ENCODE data around the gene BBLN.
A peak's percentile ranks its signal among the peaks of the same experiment; 100 is the strongest.

BBLN gene

DNA sequence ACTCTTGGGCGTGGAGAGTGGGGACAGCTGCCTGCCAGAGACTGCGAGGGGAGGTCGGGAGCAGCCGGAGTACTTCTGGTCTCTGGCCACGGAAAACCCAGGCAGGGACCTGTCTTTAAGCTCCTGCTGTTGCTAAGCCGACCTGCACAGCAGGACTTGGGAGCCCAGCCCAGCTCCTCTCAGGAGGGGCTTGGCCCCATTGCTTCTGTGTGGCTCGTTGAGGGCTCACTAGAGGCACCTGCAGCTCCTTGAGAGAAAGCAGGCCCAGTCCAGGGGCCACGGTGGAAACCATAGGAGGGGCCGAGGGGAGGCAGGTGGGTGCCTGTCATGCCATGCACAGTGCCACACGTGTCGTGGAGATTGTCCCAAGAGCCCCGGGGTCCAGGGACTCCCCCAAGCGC is 14.1 kb upstream of the BBLN start:
- no peak for DNase-seq

DNA sequence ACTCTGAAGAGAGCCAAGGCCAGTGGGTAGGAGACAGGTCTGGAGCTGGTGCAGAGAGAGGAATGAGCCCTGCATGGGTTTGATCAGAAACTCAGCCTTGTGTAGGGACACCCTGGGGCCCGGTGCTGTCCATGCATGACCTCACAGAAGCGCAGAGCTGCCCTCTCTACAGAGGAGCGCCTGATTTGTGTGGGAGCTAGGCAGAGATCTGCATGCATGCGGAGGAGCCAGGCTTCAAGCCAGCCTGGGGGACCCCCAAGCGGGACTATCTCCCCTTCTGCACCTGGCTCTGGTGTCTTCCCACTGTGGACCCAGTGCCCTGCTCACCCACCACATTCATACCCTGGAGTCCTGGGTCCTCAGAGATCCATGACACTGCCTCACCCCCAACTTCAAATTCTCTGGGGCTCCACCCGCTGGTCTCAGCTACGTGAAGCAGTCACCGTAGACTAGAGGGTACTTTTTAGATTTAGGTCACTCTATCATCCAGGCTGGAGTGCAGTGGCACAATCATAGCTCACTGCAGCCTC is 13.4 kb upstream of the BBLN start:
- DNase-seq = no peak

DNA sequence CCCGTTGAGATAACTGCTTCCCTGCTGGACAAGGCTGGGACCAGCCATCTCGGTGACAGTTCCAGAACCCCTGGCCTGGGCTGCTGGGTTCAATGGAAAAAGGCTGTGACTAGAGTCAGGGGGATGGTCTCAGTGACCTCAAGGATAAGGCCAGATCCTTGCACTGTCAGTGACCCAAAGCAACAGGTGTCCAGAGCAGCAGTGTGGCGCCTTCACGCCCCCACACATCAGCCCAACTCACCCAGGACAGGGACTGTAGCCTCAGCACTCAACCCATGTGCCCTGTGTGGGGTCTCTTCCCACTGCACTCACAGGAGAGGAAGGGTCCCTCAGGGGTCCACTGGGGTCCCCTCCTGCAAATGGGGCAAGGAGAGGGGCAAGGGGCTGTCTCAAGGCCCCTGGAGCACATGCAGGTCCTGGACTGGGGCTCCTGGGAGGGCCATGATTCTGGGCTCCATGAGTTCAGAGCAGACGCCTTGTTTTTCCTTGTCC is 11.5 kb upstream of the BBLN start:
- no peak for DNase-seq

DNA sequence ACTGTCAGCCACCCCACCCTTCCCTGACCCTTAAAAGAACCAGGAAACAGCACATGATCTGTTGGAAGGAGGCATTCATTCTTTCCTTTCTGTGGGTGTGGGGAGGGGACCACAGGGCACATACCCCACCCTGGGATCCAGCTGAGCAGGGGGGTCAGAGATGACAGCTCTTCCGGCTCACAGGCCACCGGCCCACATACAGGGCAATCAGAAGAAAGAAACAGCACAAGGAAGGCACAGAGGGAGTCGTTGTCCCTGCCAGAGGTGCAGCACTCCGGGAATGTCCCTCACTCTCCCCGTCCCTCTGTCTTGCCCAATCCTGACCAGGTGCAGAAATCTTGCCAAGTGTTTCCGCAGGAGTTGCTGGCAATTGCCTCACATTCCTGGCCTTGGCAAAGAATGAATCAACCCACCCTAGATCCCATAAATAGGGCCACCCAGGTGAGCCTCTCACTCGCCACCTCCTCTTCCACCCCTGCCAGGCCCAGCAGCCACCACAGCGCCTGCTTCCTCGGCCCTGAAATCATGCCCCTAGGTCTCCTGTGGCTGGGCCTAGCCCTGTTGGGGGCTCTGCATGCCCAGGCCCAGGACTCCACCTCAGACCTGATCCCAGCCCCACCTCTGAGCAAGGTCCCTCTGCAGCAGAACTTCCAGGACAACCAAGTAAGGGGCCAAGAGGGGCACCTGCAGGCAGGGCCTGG is 10.9 kb upstream of the BBLN start, which contains the start of gene LCN2:
Gene LCN2, plus strand, starts transcription at position 453 of the 701 bp plus-strand sequence. Its CDS starts 73 bp downstream, at position 526.
- DNase-seq = no peak

DNA sequence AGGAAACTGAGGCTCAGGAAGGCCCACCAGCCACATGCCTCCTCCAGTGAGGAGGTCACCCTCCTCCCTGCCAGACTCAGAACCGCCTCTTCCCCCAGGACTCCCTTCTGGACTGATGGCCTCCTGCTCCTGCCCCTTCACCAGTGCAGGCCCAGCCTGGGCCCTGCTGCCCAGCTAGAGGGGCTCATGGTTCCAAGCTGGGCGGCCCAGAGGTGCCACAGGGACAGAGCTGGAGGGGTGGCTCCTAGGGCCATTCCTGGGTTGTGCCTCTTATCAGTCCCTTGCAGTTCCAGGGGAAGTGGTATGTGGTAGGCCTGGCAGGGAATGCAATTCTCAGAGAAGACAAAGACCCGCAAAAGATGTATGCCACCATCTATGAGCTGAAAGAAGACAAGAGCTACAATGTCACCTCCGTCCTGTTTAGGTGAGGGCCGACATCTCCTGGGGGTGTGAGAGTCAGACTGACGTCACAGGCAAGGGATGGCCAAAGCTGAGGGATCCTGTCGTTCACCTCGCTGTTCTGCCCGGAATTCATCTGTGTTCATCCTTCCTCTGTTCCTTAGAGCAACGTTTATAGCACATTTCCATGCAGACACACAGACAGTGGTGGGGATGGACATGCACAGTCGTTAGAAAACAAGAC is 10.0 kb upstream of the BBLN start:
- no peak for DNase-seq

DNA sequence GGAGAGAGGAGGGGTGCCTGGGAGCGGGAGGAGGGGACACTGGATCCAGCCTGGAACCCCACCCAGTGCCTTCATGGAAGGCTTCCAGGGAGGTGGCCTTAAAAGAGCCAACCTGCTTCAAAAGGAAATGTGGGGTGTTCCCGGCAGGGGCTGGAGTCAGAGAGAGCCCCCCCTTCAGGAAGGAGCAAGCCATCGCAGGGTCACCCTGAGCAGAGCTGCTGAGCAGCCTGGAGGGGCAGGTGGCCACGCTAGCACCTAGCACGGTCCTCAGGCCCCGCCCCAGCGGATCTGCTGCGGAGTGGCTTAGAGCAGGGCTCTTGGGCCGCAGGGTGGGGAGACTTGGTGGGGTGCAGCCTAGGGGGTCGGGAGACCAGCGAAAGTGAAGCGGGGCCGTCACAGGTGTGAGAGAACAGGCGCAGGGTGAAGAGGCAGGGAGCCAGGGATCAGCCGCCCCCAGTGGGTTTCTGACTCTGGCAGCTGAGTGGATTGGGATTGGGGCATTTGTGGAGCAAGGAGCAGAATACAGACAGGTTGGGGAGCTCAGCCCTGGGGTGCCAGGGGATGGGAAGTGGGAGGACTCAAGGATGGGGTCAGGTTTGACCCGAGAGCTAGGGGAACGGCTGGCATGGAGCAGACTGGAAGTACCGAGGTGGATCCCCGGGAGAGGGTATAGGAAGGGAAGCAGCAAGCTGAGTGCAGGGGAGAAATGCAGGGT is 9.3 kb upstream of the BBLN start:
- no peak for DNase-seq

DNA sequence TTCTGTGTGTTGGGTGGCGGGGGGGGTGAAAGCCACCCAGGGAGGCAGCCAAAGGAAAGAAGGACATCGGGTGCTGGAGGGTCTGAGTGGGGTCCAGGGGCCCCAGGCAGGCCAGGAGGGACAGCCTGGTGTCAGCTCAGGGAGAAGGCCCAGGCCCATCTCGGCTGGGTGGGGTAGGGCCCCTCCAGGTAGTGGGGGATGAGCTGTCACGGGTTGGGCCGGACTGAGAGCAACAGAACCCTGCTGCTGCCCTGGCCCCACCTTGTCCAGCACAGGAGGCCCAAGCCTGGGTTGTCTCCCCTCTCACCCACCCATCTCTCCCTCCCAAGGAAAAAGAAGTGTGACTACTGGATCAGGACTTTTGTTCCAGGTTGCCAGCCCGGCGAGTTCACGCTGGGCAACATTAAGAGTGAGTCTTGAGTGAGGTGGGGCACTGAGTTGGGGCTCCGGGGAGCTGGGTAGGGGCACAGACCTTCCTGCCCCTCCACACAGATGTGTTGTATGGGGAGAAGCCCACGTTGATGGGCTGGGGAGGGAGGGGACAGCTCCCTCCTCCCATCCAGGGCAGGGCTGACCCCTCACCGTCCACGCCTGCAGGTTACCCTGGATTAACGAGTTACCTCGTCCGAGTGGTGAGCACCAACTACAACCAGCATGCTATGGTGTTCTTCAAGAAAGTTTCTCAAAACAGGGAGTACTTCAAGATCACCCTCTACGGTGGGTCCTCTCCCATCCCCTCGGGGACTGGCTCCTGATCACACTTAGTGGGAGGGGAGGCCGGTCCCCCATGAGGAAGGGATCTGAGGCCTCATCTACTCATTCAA is 8.5 kb upstream of the BBLN start:
- no peak for DNase-seq

DNA sequence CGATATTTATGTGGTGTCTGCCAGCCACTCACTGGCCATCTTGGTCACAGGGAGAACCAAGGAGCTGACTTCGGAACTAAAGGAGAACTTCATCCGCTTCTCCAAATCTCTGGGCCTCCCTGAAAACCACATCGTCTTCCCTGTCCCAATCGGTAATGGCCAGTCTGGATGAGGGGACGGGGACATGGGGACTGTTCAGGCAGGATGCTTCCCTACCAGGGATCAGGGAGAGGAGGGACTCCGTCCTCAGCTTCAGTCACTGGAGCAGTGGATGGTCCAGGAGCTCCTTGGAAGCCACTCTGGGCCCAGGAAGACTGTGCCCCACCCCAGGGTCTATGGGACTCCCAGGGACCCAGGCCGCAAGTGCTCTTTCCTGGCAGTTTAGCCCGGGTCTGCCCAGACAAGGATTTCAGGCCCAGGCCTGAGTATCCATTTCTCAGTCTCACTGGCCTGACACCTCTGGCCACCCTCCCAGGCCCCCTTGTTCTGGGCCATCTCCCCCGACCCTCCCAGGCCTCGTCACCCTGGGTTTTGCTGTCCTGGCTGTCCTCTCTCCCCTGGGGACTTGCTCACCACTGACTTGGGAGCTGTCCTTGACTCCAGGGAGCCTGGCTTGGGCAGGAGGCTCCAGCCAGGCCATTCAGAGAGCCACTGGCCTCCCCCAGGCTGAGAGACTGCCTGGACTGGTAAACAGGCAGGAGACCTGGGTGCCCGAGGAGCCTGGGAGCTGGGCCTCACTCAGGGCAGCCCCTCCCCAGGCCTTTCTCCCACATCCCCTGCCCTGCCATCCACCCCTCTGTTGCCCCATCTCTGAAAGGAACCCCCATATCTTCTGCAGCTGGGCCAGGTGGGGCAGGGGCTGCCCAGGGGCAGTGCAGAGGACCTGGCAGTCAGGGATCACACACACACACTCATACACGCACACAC is 7.7 kb upstream of the BBLN start:
- no peak for DNase-seq

DNA sequence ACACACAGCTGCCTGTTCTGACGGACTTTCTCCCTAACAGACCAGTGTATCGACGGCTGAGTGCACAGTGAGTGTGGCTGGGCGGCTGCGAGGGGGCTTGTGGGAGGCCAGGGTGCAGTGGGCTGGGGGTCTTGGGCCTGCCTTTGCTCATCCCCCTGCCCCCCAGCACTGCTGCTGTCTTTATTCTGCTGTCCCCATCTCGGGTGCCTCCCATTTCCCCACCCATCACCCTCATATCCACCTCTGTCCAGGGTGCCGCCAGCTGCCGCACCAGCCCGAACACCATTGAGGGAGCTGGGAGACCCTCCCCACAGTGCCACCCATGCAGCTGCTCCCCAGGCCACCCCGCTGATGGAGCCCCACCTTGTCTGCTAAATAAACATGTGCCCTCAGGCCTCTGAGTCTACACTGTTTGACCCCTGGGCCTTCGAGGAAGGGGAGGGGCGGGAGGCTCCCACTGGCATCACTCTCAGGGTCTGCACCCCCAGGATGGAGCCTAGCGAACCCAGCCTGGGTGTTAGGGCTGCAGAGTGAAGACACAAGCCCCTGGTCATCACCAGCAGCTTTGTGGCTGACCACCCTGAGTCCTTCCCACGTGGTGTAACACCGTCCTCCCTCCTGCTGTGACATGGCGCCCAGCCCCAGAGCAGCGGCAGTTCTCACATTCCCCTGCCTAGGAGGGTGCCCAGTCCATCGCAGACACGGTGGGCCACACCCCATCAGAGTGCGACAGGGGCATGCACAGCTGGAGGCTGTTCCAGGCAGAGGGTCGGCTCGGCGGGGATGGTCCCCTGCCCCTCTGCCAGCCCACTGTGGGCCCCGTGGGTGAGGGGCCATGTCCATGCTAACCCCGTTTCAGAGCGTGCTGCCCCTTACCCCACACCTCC is 6.8 kb upstream of the BBLN start:
- DNase-seq = no peak

DNA sequence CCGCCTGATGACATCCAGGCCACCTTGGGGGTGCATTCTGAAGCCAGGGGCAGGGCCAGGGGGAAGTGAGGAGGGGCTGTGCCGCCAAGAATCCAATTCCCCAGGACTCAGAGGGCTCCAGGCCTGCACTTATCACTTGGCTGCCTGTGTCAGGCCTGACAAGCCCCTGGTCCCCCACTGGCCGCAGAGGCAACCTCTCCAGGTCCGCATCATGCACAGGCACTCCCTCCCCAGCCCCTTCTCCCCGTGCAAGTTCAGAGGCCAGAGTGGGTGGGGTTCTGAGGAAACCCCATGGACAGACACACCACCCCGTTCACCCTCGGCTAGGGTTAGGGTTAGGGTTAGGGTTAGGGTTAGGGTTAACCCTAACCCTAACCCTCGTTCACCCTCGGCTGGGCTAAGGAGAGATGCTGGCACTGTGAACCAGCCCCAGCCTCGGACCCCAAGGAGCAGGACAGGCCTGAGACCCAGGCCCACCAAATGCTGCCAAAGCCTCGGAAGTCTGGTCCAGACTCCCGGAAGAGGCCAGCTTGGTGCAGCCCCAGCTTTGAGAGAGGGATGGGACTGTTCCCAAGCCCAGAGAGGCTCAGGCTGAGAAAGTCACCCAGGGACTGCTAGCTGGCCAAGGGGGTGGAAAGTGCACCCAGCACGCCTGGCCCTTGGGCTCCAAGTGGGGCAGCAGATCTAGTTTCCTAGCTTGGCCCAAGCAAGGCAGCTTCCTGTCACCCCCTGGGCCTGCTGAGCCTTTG is 5.9 kb upstream of the BBLN start:
- no peak for DNase-seq

DNA sequence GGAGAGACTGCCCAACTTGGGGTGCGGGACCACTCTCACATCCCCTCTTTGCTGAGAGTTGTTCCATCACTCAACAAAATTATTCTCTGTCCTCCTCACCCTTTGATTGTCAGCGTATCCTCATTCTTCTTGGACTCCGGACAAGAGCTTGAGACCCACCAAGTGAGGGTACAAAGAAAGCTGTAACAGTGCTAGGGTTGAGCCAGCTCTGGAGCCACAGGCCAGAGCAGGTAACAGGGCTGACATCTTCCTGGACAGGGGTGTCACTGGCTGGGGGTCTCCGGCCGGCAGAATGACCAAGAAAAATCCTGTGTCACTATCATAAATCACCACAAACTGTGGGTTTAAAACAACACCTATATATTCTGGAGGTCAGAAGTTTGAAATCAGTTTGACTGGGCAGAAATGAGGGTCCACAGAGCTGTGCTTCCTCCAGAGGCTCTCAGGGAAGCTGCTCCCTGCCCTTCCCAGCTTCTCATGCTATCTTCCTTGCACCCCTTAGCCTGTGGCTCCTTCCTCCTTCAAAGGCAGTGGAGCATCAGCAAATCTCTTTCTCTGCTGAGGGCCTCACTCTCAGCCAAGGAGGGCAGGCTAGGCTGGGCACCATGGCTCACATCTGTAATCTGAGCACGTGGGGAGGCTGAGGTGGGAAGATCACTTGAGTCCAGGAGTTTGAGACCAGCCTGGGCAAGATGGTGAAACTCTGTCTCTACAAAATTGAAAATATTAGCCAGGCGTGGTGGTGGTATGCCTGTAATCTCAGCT is 4.1 kb upstream of the BBLN start:
- no peak for DNase-seq

DNA sequence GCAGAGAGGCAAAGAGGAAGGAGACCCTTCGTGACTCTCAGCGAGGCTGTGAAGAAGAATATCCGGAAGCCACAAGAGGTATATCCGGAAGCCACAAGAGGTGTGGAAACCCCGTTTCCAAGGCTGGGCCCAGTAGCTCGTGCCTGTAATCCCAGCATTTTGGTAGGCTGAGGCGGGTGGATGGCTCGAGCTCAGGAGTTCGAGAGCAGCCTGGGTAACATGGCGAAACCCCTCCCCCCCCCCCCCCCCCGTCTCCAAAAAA is 612 bp upstream of the BBLN start:
- DNase-seq = peak; percentile 49

DNA sequence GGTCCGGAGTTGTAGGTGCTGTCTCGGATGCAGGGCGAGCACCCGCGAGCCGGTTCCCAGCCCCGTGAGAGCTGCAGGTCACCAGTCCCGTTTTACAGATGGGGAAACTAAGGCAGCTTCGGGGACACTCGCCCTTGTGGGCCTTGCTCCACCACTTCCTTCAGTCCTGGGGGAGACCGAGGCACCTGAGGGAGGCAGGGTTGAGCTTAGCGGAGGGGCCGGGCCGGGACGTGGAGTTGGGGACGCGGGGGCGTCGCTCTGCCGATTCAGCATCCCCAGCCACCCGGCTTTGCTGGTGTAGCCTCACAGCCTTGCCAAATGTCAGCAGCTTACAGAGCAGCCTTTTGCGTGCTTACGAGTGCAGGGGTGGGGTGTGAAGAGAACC is 530 bp downstream of the BBLN start:
- DNase-seq = peak; percentile 3

DNA sequence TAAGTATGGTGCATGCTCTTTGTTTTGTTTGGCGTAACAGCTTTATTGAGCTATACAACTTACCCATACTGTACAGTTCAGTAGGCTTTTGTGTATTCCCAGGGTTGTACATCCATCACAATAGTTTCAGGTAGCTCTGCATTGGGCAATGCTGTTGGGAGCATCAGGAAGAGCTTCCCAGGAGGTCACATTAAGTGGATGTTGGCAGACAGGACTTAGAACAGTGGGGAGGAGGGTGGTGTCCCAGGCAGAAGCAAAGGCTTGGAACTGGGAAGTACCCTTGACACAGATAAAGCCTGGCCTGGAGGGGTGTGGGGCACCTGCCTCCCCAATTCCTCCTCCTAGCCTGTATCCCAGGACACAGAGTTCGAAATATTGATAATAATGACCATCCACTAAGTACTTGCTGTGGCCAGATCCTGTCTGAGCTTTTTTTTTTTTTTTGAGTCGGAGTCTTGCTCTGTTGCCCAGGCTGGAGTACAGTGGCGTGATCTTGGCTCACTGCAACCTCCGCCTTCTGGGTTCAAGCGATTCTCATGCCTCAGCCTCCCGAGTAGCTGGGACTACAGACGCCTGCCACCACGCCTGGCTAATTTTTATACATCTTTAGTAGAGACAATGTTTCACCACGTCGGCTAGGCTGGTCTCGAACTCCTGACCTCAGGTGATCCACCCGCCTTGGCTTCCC is 1.3 kb downstream of the BBLN start:
- DNase-seq = no peak

DNA sequence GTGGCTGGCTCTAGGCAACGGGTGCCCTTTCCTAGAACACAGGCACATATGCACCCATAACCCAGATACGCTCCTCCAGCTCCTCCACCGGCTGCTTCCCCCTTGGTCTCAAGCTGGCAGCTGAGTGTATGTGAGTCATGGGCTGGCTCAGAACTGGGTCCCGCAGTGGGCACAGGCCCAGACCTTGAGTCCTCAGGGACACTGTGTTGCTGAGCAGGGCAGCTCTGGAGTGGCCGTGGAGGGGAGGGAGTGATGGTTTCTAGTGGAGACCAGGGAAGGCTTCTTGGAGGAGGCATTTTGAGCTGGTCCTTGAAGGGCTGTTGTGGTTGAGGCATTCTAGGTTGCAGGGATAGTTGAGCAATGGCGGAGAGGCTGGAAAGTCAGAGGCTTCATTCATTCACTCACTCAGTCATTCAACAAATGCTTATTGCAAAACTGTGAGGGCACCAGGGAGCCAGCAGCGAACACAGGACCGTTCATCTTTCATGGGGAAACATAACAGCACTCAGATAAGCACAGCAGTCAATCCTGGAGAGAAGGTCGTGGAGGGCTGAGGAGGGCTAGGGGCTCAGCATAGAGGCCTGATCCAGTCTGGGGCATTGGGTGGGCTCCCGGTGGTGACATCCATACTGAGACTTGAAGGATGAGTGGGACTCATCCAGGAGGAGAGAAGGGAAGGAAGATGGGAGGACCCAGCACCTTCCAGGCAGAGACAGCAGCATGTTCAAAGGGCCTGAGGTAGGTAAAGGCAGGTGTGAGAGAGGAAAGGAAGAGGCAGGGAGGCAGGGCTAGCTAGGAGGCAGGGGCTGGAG is 2.4 kb downstream of the BBLN start:
- DNase-seq = no peak

DNA sequence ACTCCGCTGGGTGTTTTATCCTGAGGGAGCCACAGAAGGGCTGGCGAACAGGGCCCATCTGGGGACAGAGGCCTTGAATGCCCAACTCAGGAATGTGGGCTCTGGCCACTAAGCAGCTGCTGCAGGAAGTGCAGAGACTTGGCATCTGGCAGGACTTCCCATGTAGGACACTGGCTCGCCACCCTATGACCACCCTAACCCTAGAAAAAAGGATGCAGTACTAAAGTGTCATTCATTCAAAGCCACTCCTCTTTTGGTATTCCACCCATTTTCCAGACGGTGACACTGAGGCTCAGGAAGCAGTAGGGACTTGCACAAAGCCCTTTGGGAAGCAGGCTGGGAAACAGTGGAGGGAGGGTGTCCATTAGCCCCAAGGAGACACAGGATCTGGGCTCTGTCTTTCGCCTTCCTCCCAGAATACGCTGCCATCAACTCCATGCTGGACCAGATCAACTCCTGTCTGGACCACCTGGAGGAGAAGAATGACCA is 3.0 kb downstream of the BBLN start:
- DNase-seq = no peak

DNA sequence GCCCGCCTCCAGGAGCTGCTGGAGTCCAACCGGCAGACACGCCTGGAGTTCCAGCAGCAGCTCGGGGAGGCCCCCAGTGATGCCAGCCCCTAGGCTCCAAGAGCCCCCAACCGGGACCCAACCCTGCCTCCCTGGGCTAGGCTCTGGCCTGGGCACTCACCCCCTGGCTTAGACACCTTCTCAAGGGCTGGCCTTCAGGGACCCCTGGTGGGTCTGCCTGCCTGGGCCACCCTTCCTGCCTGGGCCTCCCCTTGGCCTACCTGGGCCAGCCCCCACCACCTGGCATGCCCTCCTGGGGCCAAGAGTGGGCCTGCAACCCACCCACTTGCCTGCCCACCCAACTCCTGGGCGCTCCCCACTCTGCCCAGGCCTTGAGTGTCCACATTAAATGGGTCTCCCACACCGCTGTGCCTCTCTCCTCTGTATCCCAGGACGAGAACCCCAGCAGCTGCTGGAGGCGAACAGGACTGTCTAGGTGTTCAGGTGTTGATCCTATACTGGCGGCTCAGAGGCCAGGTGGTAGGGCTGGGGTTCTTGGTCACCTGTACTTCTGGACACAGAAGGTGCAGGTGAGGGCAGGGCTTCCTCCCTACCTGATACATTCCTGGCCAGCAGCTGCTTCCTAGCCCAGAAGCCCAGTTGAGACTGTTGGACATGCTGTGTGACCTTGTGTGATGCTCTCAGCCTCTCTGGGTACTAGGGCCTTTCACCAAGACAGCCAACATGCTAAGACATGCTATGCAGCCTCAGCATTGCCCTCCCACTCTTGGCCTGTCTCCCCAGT is 3.6 kb downstream of the BBLN start:
- DNase-seq = no peak
